GM19438 (cell line): ENCODE results near the gene TMEM126A.
"Not testable (repeated sequence)": the region's sequence is repeated elsewhere in the genome, so short reads cannot be mapped to it uniquely, and the experiment has no call there.

Source experiments
- ATAC-seq: cut with Tn5 transposase; IDR thresholded peaks from one replicate; pipeline ENCODE4 v1.9.1; 2021; ENCODE audit warnings: low read depth; ENCODE audit not compliant: unreplicated experiment

TMEM126A gene

GRCh38 chr11:85647604-85648299 lies at the start of gene TMEM126A:
Gene TMEM126A (plus strand): TSS chr11:85647967. CDS start chr11:85650256, 2,289 bp downstream.
- ATAC-seq: peak; percentile 99

DNA sequence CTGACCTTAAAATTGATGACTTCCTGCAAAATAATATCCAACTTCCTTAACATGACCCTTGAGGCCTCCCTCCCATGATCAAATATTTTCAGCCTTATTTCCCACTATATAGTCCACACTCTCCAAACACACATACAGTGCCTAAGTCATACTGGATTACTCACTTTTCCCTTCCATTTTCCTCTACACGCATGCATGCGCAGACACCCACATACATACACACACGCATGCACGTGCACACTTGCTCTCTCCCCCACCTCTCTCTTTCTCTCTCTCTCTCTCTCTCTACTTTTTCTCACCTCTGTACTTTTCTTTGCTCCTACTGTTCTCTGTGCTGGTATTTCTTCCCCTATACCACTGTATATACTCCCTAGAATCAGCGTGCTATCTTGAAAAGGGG lies 48.7 kb upstream of the TMEM126A start:
- ATAC-seq: no peak

DNA sequence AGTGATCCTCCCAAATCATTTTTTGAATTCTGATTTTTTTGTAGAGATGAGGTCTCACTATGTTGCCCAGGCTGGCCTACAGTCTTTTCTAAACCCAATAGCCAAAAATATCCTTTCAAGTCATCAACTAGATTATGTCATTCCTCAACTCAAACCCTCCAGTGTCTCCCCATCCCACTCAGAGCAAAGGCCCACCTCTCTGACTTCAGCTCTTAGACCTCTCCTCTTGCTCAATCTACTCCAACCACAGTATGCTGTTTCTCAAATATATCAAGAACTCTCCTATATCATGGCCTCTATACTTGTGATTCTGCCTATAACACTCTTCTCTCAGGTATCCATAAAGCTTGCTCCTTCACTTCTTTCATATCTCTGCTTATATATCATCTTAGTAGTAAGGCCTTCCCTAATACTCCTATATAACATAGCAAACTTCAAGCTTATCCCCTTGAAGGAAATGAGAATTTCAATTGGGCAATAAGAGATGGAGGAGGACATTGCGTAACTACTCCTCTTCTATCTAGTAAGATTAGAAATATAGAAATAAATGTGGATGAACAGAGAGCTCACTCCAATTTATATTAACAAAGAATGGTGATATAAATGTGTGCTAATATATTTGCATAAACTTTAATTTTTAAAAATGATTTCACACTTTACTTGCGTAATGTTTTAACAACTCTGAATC lies 45.1 kb upstream of the TMEM126A start:
- no peak for ATAC-seq

- ATAC-seq: no peak
These were observed 44.5 kb upstream of the TMEM126A start for GRCh38 chr11:85603220-85603619.

DNA sequence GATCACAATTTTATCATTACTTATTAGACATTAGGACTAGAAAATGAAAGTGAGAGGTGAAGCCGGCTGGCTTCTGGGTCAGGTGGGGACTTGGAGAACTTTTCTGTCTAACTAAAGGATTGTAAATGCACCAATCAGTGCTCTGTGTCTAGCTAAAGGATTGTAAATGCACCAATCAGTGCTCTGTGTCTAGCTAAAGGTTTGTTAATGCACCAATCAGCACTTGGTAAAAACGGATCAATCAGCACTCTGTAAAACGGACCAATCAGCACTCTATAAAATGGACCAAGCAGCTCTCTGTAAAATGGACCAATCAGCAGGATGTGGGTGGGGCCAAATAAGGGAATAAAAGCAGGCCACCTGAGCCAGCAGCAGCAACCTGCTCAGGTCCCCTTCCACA lies 41.5 kb upstream of the TMEM126A start:
- not testable (repeated sequence) for ATAC-seq

DNA sequence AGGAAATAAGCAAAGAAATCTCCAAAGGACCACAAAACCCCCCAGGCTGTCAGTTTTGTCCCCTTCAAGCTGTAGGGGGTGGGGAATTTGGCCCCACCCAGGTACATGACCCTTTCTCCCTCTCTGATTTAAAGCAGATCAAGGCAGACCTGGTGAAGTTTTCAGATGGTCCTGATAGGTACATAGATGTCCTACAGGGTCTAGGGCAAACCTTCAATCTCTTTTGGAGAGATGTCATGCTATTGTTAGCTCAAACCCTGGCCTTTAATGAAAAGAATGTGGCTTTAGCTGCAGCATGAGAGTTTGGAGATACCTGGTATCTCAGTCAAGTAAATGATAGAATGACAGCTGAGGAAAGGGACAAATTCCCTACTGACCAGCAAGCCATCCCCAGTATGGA lies 39.1 kb upstream of the TMEM126A start:
- not testable (repeated sequence) for ATAC-seq

- ATAC-seq: not testable (repeated sequence)
These were observed 38.5 kb upstream of the TMEM126A start for GRCh38 chr11:85609286-85609685.

DNA sequence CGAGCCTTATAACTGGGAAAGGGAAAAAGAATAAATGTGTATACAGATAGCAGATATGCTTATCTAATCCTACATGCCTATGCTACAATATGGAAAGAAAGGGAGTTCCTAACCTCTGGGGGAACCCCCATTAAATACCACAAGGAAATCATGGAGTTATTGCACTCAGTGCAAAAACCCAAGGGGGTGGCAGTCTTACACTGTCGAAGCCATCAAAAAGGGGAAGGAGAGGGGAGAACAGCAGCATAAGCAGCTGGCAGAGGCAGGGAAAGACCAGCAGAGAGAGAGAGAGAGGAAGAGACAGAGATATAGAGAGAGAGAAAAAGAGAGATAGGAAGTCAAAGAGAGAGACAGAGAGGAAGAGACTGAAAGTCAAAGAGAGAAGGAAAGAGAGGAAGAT lies 36.1 kb upstream of the TMEM126A start:
- ATAC-seq: not testable (repeated sequence)

DNA sequence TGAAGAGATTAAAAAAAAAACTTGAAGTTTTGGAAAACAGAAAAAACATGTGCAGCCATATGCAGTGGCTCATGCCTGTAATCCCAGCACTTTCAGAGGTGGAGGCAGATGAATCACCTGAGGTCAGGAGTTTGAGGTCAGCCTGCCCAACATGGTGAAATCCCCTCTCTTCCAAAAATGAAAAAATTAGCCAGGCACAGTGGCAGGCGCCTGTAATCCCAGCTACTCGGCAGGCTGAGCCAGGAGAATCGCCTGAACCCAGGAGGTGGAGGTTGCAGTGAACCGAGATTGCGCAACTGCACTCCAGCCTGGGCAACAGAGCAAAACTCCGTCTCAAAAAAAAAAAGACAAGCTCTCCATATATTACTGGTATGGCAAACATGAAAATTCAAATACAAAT lies 28.3 kb upstream of the TMEM126A start:
- ATAC-seq: no peak

GRCh38 chr11:85620256-85620655 lies 27.5 kb upstream of the TMEM126A start:
- no peak for ATAC-seq

DNA sequence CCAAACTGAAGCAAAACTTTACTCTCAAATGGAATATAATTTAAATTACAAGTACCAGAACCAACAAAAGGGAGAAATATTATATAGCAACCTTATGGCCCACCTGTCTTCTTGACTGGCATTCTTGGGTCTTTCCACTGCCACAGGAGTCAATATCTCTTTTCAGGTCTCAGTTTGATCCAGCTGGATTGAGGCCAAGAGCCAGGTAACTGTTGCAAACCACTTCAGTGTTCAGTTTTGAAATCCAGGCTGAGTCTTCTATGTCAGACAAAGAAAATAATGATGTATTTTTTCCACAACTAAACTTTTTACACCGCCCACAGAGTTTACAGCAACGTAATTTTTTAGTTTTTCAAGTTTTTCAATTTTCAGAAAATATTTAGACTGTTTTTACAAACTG lies 21.3 kb upstream of the TMEM126A start:
- ATAC-seq: no peak

- peak; percentile 0 for ATAC-seq
These were observed 20.3 kb upstream of the TMEM126A start, which contains the start of gene DLG2 for GRCh38 chr11:85627332-85627997. Gene DLG2 (minus strand): TSS chr11:85627344.

DNA sequence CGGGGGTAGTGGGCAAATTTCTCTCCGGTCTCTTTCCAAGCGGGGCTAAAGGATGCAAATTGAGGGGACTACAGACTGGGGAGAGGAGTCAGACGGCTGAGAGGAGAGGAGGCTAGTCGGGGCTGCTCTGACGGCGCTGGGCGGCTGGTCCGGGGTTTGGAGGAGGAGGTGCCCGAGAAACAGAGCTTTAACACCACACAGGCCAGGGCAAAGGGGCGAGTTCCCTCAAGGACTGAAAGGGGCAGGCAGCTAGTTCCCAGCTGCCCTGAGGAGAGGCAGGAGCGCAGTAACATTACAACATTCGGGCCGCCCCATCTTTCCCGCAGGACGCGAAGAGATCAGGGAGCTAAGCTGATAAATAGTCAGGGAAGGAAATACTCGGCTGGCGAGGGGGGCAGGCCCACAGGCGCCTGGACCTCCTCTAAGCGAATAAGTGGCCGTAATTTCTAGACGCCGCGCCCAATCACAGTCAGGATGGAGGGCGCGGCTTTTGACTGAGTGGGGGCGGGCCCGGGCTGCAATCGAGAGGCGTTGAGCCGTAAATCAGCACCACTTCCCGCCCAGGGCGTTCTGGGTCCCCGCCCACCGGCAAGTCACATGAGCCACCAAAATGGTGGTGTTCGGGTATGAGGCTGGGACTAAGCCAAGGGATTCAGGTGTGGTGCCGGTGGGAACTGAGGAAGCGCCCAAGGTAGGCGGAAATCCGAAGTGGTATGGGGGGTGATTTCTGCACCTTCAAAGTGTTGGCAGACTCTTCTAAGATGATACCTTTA lies 19.6 kb upstream of the TMEM126A start, which contains the start of gene TMEM126B:
Gene TMEM126B (plus strand): TSS at position 596 of the 773 bp plus-strand sequence. CDS start 15 bp downstream, at position 611.
- ATAC-seq: peak; percentile 99

GRCh38 chr11:85628771-85629341 lies 18.9 kb upstream of the TMEM126A start:
- peak; percentile 4 for ATAC-seq

- no peak for ATAC-seq
These were observed 13.0 kb upstream of the TMEM126A start for GRCh38 chr11:85634747-85635146.

DNA sequence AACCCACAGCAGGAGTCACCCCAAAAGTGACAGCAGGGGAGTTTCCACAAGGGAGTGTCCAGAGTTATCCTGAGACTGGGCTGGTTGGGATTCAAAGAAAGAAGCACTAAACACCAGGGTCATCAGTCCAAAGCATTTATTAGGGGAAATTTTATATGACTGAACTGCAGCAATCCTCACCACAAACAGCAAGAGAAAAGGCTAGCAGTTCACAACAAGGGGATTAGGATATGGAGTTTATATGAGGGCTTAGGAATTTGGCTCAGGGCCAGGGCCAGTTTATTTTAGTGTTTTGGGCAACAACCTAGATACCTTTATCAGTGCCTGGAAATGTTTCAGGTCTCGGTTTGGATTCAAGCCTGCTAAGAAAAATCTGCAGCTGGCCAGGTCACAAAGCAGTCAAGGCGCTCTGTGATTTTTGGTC lies 4.6 kb upstream of the TMEM126A start:
- ATAC-seq: no peak

GRCh38 chr11:85647078-85647477 lies 689 bp upstream of the TMEM126A start:
- no peak for ATAC-seq

DNA sequence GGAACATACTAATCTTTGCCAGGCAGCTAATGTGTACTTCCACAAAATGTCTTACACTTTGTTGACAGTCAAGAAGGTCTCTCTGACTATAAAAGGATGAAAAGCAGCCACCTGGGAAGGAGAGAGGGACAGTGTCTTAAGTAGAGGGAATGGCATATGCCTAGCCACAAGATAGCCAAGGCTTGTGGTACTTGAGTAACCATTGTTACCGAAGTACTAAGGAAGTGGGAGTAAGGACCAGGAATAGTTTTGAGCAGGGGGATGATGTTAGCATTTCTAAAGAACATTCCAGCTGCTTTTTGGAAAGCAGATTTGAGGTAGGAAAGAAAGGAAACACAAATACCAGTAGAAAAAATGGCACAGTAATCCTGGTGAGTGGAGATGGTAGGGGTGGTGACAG lies 3.4 kb downstream of the TMEM126A start:
- no peak for ATAC-seq

DNA sequence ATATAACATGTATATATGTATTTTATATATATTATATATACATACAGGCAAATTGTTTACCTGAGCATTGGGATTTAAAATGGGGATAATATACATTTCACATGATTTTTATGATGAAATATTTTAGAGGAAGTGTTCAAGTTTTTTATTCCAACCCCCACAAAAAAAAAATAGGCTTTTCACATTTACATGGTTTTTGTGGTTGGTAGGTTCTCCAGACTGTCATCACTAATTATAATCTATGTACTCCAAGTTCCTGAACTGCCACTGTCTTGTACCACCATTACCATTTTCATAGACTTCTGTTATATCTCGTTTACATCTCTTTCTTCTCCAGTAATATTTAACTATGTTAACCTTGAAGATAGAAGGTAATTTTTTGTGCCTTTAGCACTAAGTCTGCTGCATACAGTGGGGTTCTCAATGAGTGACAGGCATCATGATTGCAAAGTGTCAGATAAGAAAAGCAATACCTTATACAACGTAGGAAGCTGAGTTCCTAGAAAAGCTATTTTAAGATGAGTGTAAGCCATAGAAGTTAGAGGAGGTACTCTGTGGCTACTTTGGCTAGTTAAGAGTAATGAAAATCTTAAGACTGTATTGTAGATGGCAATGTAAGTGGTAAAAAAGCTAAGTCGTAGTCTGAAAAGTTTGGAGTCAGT lies 5.2 kb downstream of the TMEM126A start:
- no peak for ATAC-seq

GRCh38 chr11:85654343-85654742 lies 6.6 kb downstream of the TMEM126A start:
- ATAC-seq: not testable (repeated sequence)
